ENCODE data around the gene IFT88. TPM values are rescaled to one million over a fixed set of nuclear protein-coding genes. Genes with fewer than 3 reads are reported as not detected.

The IFT88 gene
- polyA plus RNA-seq, 1 donor from 2014 or later, result 32.7 TPM

- no peak overlapping the region for H3K4me2 ChIP-seq (ENCODE audit: low read length)
- H4K20me1 ChIP-seq (ENCODE audit: insufficient read depth), result no peaks in the 10 kb centered on the region
- H3F3A ChIP-seq (ENCODE audit: insufficient read depth, low read length, poor library complexity, severe bottlenecking), result no peaks in the 10 kb centered on the region
- H3K36me3 ChIP-seq (ENCODE audit: insufficient read depth, low read length), result no peaks in the 10 kb centered on the region
- TF ChIP-seq, protein P1, sequence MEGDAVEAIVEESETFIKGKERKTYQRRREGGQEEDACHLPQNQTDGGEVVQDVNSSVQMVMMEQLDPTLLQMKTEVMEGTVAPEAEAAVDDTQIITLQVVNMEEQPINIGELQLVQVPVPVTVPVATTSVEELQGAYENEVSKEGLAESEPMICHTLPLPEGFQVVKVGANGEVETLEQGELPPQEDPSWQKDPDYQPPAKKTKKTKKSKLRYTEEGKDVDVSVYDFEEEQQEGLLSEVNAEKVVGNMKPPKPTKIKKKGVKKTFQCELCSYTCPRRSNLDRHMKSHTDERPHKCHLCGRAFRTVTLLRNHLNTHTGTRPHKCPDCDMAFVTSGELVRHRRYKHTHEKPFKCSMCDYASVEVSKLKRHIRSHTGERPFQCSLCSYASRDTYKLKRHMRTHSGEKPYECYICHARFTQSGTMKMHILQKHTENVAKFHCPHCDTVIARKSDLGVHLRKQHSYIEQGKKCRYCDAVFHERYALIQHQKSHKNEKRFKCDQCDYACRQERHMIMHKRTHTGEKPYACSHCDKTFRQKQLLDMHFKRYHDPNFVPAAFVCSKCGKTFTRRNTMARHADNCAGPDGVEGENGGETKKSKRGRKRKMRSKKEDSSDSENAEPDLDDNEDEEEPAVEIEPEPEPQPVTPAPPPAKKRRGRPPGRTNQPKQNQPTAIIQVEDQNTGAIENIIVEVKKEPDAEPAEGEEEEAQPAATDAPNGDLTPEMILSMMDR (IDR thresholded peaks at IDR 0.05; ENCODE audit: poor library complexity, severe bottlenecking), result no peak
- TF ChIP-seq TAF1 (IDR thresholded peaks at IDR 0.05; ENCODE audit: low read depth), result no peak
- no peak for TF ChIP-seq SMC3 (conservative IDR thresholded peaks at IDR 0.05; ENCODE audit: poor library complexity)
- TF ChIP-seq EP300 (conservative IDR thresholded peaks at IDR 0.05; ENCODE audit: poor library complexity, severe bottlenecking), result no peak
- no peak for TF ChIP-seq RAD21 (conservative IDR thresholded peaks at IDR 0.05)
- H3K79me2 ChIP-seq (replicated peaks; ENCODE audit: insufficient read depth, low read length), result no peaks in the 10 kb centered on the region
- H3K9ac ChIP-seq (ENCODE audit: low read length), result no peak overlapping the region
- H3K4me3 ChIP-seq (ENCODE audit: low read length), result no peak overlapping the region
- no peak overlapping the region for H3K27ac ChIP-seq (ENCODE audit: low read length)
- H3K9me2 ChIP-seq (ENCODE audit: insufficient read depth, low read length), result no peaks in the 10 kb centered on the region
- H3K9me3 ChIP-seq (ENCODE audit: low read length), result no peaks in the 10 kb centered on the region
- H2AFZ ChIP-seq (ENCODE audit: low read depth, low read length), result no peak overlapping the region
- H3K27me3 ChIP-seq (ENCODE audit: insufficient read depth, low read depth, low read length), result no peaks in the 10 kb centered on the region
Observed at GRCh38 chr13:20647758-20648157, 80.8 kb downstream of the IFT88 start.

DNA sequence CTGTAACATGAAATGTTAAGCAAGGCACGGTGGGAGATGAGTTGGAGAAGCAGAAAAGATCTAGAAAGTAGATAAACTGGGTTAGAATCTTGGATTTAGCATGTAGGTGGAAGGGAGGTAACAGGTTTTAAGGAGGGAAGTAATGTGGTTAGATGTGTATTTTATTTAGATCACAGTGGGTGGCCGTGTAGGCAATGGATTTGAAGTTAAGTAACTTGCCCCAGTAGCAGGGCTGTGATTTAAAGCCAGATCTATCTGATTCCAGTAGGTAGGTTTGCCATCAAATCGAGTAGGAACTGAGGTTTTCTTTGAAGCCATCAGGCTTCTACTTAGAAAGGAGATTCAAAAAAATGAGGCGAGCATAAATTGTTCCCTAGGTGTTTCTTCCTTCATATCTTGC is 86.0 kb downstream of the IFT88 start:
- H3K4me2 ChIP-seq (ENCODE audit: low read length), result no peak overlapping the region
- no peaks in the 10 kb centered on the region for H3F3A ChIP-seq (ENCODE audit: insufficient read depth, low read length, poor library complexity, severe bottlenecking)
- H3K9ac ChIP-seq (ENCODE audit: low read length), result no peak overlapping the region
- no peaks in the 10 kb centered on the region for H3K36me3 ChIP-seq (ENCODE audit: insufficient read depth, low read length)
- no peaks in the 10 kb centered on the region for H3K9me3 ChIP-seq (ENCODE audit: low read length)
- TF ChIP-seq, protein P1 (IDR thresholded peaks at IDR 0.05; ENCODE audit: poor library complexity, severe bottlenecking), result no peak
- TF ChIP-seq TAF1 (IDR thresholded peaks at IDR 0.05; ENCODE audit: low read depth) (no peak), REST (IDR thresholded peaks at IDR 0.05; ENCODE audit: borderline replicate concordance) (no peak), RAD21 (conservative IDR thresholded peaks at IDR 0.05) (no peak), MXI1 (conservative IDR thresholded peaks at IDR 0.05; ENCODE audit: poor library complexity, severe bottlenecking) (no peak), EZH2 (IDR thresholded peaks at IDR 0.05; ENCODE audit: borderline replicate concordance, insufficient read depth, low read length, poor library complexity, severe bottlenecking) (no peak), POLR2AphosphoS5 (IDR thresholded peaks at IDR 0.05) (no peak), SMC3 (conservative IDR thresholded peaks at IDR 0.05; ENCODE audit: poor library complexity) (no peak), EP300 (conservative IDR thresholded peaks at IDR 0.05; ENCODE audit: poor library complexity, severe bottlenecking) (no peak)
- no peak overlapping the region for H2AFZ ChIP-seq (ENCODE audit: low read depth, low read length)
- H3K27me3 ChIP-seq (ENCODE audit: insufficient read depth, low read depth, low read length), result no peaks in the 10 kb centered on the region
- no peaks in the 10 kb centered on the region for H4K20me1 ChIP-seq (ENCODE audit: insufficient read depth)
- no peak overlapping the region for H3K4me3 ChIP-seq (ENCODE audit: low read length)
- H3K9me2 ChIP-seq (ENCODE audit: insufficient read depth, low read length), result no peaks in the 10 kb centered on the region
- no peak overlapping the region for H3K27ac ChIP-seq (ENCODE audit: low read length)
- H3K79me2 ChIP-seq (replicated peaks; ENCODE audit: insufficient read depth, low read length), result no peaks in the 10 kb centered on the region
